ENCODE measurements around the gene ACSL4. TPM values are rescaled to one million over a fixed set of nuclear protein-coding genes. Genes with fewer than 3 reads are reported as not detected.
A peak's percentile ranks its signal among the peaks of the same experiment; 100 is the strongest.

The ACSL4 gene
- total and polyA plus RNA-seq, 9 of the 15 experiments (the other 6 are each of a cell fraction or from before 2014, with no cell fraction given) = 9.8 to 35.1 (median 25.5) TPM

- H3K4me1 ChIP-seq (replicated peaks in 1 of 2; ENCODE audit: control insufficient read depth in 2 of 2, insufficient read depth in 2 of 2, low read length in 2 of 2) = peaks cover 0 to 6% of the 10 kb centered on the region in 2 experiments; a peak in 2 of 5 replicates
- no peak overlapping the region for H3K4me2 ChIP-seq (ENCODE audit: insufficient read depth, low read length)
- no peaks in the 10 kb centered on the region for H3K9me1 ChIP-seq (ENCODE audit: control insufficient read depth, insufficient read depth, low read length)
- TF ChIP-seq GTF2F1 (IDR thresholded peaks at IDR 0.05; ENCODE audit: low read depth, low read length) (no peak), CC2D1A (IDR thresholded peaks at IDR 0.05) (no peak), ZFP1 (CRISPR knock-in tag; IDR thresholded peaks at IDR 0.05) (no peak), TRIM24 (IDR thresholded peaks at IDR 0.05) (no peak), CHD1 (IDR thresholded peaks at IDR 0.05; ENCODE audit: low read length) (no peak), ZNF282 (CRISPR knock-in tag; IDR thresholded peaks at IDR 0.05) (no peak), ZNF24 (IDR thresholded peaks at IDR 0.05) (no peak), FOXJ3 (CRISPR knock-in tag; IDR thresholded peaks at IDR 0.05) (no peak), ZBTB17 (CRISPR knock-in tag; IDR thresholded peaks at IDR 0.05) (no peak), SP2 (IDR thresholded peaks at IDR 0.05; ENCODE audit: extremely low read depth, low read depth, low read length, poor library complexity, severe bottlenecking) (no peak), TOE1 (IDR thresholded peaks at IDR 0.05; ENCODE audit: borderline replicate concordance) (no peak), TOE1 (CRISPR knock-in tag; IDR thresholded peaks at IDR 0.05; ENCODE audit: borderline replicate concordance, low read depth) (no peak), TEAD4 (IDR thresholded peaks at IDR 0.05; ENCODE audit: low read length) (no peak), TEAD4 (CRISPR knock-in tag; IDR thresholded peaks at IDR 0.05; ENCODE audit: borderline replicate concordance) (no peak)
- in situ Hi-C loops (cut with MboI) = no loop called here
- no peak for FAIRE-seq
- no peaks in the 10 kb centered on the region for H3K9me3 ChIP-seq (replicated peaks; ENCODE audit: control insufficient read depth, insufficient read depth, low read depth, low read length)
- H3K27ac ChIP-seq (ENCODE audit: extremely low read depth, low read depth, low read length) = no peak overlapping the region
- H3K9ac ChIP-seq (ENCODE audit: insufficient read depth in 1 of 2, low read depth in 2 of 2, low read length in 2 of 2) = no peak overlapping the region
- no peaks in the 10 kb centered on the region for H3K36me3 ChIP-seq (ENCODE audit: control insufficient read depth, insufficient read depth, low read length)
- no peaks in the 10 kb centered on the region for H4K20me1 ChIP-seq (replicated peaks; ENCODE audit: control insufficient read depth, insufficient read depth, low read length)
- H3K27me3 ChIP-seq (ENCODE audit: control insufficient read depth in 2 of 2, insufficient read depth in 2 of 2, low read length in 2 of 2) = no peaks in the 10 kb centered on the region
- POLR2A ChIA-PET = no interaction called here
- intact Hi-C loops (cut with micrococcal nuclease) = no loop called here
- peak; percentile 21; the same call in 1 of the 3 replicates for ATAC-seq
- no TSS peak for BruUV-seq (replicated peaks)
- no peak overlapping the region for H3K4me3 ChIP-seq
- CTCF ChIA-PET (ENCODE audit: low intra/inter-chr PET ratio) = no interaction called here
- H2AFZ ChIP-seq (ENCODE audit: low read depth, low read length) = peak overlapping the region; percentile 79
- no peaks in the 10 kb centered on the region for H3K79me2 ChIP-seq (ENCODE audit: control insufficient read depth, insufficient read depth, low read length)
- WGBS (ENCODE audit: insufficient coverage, low coverage, missing lambda C conversion rate) = 31% methylated on average over 5 of the region's 5 CpGs
- DNase-seq (ENCODE audit: extremely low read depth in 1 of 4, low spot score in 3 of 4) = no peak
Measured at GRCh38 chrX:109760209-109760921, 27.3 kb upstream of the ACSL4 start.
